NOMO-1 treated with DMSO at 0.1 percent for 48 hours (cell line): ENCODE measurements around the gene HOXB7.

Experiments used
- DNase-seq: peaks from one replicate; lab custom pipeline; 2025; ENCODE audit not compliant: unreplicated experiment; lab: John Stamatoyannopoulos, UW

Gene HOXB7

DNA sequence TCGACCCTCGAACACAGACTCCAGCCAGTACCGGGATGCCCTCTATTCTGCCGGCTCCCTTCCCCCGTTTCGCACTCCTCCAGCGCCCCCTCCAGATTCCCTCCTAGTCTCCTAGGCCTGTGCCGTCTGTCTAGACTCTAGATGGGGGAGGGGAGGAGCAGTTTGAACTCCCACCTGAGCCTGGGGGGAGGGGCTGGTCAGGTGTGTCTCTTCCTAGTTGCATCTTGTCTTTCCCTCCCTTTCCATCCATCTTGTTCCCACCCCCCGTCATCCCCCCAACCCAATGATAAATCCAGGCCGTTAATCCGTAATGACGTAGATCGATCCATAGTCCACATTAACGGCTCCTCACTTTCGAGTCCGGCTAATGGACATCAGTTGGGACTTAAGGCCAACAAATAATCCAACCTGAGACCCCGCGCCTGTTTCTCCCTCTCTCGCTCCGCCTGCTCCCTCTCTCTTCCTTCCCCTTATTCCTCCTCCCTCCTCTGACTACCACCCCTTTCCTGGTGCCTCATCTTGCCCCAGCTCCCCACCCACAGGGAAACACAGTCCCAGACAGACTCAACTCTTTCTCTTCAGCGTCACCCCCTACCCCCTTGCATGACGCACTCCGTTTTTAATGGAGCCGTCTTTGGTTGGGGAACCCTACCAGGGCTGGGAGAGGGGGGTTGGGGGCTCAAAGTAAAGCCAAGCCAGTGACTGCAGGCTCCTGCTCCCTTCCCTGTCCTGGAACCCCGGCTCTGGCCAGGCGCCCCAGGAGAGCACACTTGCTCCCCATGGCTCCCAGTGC lies 13.9 kb downstream of the HOXB7 start:
- no peak for DNase-seq

DNA sequence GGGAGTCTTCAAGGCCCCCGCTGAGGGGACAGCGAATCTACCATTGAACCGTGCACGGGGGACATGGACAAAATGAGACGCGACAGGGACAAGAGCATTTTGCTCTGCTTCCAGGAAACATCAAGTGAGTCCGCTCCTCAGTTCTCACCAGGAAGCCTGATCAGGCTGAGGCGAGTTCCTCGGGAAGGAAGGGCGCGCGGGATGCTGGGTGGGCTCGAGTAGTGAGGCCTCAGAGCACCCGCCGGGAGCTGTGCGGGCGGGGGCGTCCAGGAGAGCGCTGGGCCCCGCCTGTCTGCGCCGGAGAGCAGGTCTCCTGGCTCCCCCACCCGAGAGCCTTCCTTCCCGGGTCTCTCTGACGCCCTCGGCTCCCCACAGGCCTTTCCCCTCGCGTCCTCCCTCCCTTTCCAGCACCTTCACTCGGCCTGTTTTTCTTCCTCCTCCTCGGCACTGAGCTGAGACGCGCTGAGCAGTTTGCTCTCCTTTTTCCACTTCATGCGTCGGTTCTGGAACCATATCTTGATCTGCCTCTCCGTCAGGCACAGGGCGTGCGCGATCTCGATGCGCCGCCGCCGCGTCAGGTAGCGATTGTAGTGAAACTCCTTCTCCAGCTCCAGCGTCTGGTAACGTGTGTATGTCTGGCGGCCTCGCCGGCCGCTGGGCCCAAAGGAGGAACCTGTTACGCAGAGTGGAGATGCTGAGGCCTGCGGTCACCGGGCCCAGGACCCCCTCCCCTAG lies 14.7 kb downstream of the HOXB7 start:
- no peak for DNase-seq

DNA sequence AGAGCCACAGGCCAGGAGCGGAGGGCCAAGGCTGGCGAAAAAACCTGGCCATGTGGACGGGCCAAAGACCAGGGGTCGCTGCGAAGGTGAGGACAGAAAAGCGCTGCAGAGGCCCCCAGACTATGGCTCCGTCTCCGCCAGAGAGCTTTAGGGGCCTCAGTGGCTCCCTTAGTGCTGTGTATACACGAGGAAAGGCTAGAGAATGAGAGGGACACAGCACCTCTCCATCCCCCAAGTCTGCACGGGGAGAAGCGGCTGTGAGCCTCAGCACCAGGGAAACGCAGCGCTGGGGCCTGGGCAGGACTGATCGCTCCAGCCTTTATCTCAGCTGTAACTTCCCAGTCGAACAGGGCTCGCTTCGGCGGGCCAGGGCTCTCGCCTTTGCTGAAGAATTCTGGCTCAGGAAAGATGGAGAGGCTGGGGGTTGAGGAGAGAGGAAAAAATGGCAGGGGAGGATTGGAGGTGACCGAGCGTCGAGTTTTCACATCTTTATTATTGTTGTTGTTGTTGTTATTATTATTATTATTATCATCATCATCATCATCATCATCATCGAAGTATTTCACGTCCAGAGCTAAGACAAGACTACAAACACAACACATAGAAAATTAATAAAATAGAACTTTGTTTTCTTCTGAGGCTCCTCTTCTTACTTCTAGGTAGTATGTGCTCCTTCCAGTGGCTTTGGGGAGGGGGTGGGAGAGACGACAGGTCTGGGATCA lies 15.4 kb downstream of the HOXB7 start:
- DNase-seq: no peak

DNA sequence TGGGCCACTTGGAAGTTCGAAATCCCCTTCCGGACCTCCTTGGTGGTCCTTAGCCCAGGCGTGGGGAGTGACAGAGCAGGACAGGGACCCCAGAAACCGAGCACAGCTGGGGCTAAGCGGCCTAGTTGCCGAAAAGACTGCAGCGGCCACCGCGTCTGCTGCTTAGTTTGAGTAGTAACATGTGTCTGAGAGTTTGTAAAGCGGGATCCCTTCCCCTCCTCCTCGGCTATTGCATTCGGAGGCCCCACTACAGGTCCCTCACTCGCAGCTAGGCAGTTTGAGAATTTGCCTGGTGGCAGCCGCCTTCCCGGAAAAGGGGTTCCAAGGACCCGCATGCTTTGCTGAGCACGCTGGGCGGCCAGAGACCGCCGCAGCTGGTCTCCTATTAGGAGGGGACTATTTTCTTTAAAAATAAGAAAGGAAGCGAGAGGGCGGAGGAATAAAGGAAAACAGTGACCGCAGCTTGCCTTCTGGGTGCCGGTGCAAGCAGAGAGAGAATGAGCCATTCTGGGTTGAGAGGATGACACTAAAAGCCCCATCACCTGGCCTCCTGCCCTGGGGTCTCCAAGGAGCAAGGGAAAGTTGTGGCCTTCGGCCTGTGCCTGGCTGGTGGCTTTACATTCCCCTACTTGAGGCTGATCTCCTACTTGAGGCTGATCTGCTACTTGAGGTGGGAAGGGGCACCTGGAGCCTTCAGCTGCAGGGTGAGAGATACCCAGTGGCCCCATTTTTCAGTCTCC lies 16.1 kb downstream of the HOXB7 start:
- DNase-seq: no peak

DNA sequence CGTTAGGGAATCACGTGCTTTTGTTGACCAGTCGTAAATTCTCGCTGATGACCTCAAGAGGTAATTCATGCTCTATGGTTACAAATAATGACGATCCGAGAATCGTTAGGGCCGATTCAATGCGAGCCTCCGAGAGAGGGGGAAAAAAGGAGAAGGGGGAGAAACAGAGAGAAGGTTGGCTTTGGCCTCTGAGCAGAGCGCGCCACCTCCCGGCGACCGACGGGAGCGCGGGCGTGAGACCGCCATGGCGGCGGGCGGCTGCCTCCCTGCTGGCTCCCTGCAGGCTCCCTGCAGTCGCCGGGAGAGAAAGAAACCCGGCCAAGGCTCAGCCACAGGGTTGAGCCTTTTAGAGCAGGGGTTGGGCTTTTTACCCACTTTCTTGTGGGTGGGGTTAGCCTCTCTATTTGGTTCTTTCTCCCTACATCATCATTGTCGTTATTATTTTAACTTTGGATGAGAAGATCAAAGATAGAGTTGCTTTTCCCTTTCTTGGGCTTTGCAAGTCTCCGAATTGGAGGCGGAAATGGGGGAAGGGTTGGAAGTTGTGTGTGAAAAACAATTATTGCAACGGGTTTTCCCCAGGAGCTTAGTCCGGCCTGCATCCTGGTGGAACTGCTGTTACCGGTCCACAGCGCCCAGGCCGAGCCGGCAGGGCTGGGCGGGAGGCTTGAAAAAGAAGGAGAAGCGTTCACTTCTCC lies 16.8 kb downstream of the HOXB7 start:
- DNase-seq: peak; percentile 71

DNA sequence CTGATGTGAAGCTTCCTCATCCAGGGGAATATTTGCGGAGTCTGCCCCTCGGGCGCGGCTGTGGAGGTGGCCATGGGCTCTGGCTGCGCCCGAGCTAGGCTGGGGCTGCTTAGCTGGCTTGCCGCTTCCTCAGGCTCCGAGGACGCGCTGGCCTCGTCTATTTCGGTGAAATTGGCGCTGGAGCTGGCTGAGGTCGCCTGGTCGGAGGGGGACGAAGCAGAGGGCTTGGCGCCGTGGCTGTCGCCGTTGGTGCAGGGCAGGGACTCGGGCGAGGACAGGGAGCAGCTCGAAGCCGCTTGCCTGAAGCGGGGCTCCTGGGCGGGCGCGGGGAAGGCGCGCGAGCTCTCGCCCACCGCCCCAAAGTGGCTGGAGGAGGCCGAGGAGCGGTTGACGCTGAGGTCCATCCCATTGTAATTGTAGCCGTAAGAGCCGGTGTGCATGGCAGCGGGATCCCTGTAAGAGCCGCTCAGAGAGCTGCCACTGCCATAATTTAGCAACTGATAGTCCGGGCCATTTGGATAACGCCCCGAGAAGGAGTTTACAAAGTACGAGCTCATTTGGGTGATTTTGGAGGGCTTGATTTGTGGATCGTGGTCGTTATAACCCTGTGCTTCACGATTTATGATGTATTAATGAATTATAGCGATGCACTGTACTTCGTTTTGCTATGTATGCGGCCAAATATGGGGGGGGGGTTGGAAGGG lies 17.5 kb downstream of the HOXB7 start, which contains the start of gene HOXB5:
HOXB5 (minus strand) TSS at position 654 of the 704 bp plus-strand sequence; CDS start at position 557, 97 bp downstream.
- peak; percentile 20 for DNase-seq

DNA sequence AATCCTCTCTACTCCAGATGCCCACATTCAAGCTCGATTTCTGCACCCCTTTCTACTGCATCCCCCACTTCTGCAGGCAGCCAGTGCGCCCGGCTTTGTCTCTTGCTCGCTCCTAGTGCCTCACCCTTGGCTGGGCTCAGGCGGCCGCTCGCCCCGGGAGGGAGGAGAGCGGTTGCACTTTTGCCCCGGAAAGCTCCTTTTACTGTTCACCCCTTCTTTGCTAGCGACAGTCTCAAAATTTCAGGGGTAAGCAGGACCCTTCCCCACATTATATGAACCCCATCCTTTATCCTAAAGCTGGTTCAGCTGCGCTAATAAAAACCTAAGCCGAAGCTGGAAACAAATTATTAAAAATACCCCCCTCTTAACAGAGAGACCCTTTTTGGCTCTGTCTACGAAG lies 18.2 kb downstream of the HOXB7 start:
- no peak for DNase-seq

DNA sequence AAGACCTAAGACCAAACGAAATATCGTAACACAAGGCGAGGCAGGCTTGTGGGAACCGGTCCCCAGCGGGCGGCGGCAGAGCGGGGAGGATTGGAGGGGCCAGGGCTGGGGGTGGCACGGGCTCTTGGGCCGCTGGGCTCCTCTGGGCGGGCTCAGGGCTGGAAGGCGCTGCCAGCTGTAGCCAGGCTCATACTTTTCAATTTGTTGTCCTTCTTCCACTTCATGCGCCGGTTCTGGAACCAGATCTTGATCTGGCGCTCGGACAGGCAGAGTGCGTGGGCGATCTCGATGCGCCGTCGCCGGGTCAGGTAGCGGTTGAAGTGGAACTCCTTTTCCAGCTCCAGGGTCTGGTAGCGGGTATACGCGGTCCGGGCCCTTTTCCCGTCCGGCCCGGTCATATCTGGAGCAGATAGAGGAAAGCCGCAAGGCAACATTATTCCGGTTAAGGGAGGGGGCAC lies 18.7 kb downstream of the HOXB7 start:
- DNase-seq: no peak

DNA sequence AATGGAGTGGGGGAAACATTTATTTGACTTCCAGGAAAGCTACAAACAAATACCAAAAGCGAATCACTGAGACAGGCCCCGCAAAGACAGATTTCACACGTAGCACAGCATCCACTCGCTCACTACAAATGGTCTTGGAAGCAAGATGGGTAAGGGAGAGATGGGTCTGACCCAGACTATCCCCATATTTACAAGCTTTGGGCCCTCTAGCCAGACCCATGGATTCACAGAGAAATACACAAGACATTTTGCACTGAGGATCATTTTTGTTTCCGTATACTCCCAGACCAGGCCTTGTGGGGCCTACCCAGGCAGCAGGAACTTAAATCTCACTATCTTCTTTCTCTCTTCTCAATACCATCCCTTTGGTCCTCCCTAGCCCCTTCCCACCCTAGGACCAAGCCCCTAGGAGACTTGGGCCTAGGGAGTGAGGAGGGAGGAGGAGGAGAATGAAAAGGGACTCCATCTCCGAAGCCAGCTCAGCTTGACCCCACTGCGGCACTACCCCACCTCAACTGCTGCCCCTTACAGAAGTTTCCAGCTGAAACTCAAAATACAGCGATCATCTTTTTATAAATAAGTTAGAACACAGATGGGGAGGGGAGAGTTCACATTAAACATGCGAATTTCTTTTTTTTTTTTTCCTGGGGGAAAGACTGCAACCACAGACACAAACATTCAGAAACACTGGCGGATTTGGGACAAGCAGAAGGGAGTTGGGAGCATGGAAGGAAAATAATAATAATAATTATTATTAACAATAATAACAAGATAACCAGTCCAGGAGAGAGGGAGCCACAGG lies 19.4 kb downstream of the HOXB7 start:
- DNase-seq: no peak

DNA sequence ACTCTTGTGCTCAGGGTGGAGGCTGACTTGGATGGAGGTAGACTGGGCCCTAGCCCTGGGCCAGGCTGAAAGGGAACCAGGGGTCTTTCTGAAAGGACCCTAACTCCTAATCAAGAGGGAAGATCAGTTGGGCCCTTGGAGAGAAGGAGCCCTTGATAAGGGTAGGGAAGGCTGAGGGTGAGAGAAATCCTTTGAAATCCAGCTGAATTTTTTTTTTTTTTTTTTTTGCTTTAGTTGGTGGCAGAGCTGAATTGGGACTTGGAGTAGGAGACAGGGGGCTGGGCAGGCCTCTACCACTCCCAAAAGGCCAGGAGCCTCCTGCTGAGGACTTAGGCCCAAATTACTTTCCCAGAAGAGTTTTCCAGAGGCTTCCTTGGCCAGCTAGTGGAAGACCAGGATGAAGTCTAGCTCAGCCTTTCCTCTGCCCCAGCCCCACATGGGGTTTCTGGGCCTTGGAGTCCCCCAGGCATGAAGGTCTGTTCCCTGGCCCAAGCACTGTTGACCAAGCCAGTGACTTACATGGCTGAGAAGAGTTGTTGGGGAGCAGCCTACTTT lies 20.1 kb downstream of the HOXB7 start:
- no peak for DNase-seq

DNA sequence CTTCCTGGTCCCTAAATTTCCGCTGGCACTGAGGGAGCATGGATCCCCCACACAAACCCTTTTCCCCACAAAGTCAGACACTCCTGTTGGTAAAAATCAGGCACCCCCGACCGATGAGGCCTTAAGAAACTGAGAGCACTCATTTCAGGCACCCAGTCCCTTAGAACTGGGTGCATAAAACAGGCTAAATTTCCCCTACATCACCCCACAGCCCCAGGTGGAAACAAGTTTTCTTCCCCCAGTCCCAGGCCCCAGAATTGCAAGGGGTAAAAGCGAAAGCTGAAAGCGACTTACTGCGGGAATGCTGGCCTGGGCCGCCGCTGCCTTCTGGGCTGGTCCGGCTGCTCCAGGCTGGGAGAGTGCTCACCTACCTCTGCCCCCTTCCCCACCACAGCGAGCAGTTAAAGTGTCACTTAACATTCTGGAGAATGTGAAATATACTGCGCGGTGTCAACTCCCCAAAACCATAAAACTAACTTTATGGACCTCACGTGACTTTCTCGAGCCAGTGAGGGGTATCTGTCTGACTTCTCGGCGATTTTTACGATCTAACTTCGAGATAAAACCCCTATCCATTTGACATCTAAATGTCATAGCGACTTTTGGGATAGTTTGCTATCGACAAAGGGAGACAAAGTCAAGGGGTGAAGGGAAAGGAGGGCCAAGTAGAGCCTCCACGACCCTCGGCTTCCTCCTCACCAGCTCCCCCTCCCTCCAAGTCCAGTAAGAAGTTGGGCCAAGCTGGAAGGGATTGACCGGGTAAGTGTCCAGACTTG lies 20.8 kb downstream of the HOXB7 start, which contains the start of gene HOXB3:
HOXB3 (minus strand) TSS at position 411 of the 776 bp plus-strand sequence. CDS start 37,767 bp downstream, outside the sequence.
- no peak for DNase-seq

DNA sequence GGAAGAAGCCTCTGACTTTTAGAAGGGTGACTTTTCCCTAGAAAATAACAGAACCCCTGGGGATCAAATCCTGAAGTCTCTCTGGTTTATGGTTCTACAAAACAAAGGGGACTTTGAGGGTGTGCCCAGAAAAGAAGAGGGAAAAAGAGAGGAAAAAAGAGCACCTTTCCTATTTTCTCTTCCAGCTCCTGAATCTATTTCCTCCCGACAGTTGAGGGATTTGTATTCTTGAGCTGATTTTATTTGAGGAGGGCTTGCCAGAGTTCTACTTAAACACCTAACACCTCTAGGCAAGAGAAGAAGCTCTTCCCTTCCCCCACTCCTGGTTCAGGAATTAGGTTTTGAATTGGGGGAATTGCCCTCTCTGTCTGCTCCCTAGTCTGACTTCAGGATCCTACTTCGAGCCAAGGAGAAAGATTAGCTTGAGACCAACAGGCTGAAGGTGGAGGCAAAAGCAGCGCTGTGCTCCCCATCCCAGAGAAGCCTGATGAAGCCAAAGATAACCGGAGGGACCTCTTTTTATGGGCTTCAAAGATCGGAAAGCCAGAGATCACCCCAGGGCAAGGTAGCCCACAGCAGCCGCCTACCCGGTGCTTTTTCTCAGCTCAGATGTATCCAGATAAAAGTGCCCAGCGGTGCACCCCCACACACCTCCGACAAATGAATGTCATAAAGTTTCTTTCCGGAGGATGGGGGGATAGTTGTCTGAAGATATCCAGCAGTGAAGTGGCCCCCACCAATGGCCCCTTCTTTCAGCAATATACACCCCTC lies 21.6 kb downstream of the HOXB7 start:
- DNase-seq: no peak

DNA sequence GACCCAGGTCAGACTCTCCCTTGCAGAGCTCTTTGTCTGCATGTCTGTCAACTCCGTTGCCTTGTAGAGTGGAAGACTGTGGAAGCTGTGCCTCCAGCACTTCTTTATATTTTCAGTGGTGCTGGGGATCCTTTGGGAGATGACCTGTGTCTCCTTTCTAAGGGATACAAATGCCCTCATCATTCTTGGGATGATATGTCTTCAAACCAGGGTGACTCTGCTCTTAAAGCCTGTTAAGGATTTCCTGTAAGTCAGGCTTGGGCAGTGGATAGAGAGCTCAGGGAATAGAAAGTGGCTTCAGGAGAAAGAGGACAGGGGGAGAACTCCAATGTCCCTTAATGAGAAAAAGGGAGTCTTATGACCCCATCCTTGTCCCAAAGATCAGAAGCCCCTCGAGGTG lies 22.3 kb downstream of the HOXB7 start:
- DNase-seq: no peak

DNA sequence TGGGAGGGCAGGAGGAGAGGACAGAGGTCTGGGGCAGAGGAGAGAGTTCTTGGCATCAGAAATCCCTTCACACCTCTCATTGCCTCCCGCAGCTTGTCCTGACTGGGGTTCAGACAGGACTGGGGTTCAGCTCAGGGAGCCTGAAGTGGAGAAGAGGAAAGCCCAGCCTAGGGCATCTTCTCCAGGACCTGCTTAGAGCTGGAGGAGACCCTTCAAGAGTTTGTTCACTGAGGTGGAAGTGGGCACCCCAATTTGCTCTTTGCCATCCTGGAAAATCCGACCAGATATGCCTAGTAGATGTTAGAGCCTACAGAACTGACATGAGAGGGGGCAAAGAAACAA lies 22.8 kb downstream of the HOXB7 start:
- no peak for DNase-seq

DNA sequence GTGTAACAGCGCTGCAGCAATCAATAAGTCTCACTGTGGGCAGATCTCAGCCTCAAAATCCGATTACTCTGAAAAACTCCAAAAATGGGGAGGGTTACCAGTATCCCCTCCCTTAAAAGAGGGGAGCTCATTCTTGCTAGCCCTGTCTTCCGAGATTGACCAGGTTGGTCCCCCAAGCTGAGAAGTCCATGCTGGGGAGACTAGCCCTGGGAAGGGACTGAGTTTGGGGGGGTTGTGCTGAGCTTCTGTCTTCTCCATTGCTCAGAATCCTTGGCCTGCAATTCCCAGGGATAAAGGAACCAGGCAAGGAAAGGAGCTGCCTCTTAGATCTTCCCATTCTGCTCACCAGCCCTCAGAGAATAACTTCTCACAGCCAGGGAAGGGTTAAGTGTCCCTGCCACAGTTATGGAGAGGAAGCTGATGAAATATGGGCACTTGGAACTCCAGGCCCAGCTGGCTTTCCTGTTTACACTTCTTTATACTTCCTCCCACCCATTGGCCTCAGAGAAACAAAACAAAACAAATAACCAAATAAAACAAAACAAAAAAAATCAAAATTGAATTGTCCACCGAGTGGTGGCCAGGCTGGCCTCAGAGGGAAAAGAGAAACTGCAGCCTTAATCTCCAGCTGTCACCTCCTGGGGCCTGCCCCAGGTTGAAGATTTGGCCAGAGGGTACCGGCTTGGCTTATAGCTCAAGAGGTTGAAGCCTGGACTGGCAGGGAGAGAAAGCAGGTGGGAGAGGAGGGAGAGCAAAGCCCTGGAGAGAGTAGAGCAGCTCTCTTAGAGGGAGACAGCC lies 23.3 kb downstream of the HOXB7 start:
- no peak for DNase-seq
